ENCODE results near the gene RNF220.

The RNF220 gene

GRCh38 chr1:44437107-44437716 is 32.2 kb downstream of the RNF220 start:
- Mint-ChIP-seq H3K9me3 (no peaks in the 10 kb centered on the region), H3K27ac (no peak overlapping the region), H3K4me1 (ENCODE audit: low read depth) (no peaks in the 10 kb centered on the region), H3K36me3 (ENCODE audit: low read depth) (no peaks in the 10 kb centered on the region), H3K4me3 (no peak overlapping the region), H3K27me3 (ENCODE audit: low read depth) (peaks cover 20% of the 10 kb centered on the region)

GRCh38 chr1:44442791-44443190 is 37.7 kb downstream of the RNF220 start:
- Mint-ChIP-seq H3K9me3 (no peaks in the 10 kb centered on the region), H3K27me3 (ENCODE audit: low read depth) (peaks cover 34% of the 10 kb centered on the region), H3K27ac (no peak overlapping the region), H3K36me3 (ENCODE audit: low read depth) (no peaks in the 10 kb centered on the region), H3K4me1 (ENCODE audit: low read depth) (no peaks in the 10 kb centered on the region), H3K4me3 (no peak overlapping the region)

- Mint-ChIP-seq H3K27ac (no peak overlapping the region), H3K36me3 (ENCODE audit: low read depth) (no peaks in the 10 kb centered on the region), H3K4me3 (no peak overlapping the region), H3K4me1 (ENCODE audit: low read depth) (no peaks in the 10 kb centered on the region), H3K27me3 (ENCODE audit: low read depth) (peaks cover 21% of the 10 kb centered on the region), H3K9me3 (no peaks in the 10 kb centered on the region)
Observed at GRCh38 chr1:44447051-44447810, 42.2 kb downstream of the RNF220 start.

GRCh38 chr1:44453798-44454349 is 48.8 kb downstream of the RNF220 start:
- no peaks in the 10 kb centered on the region for H3K9me3 Mint-ChIP-seq
- no peak overlapping the region for H3K4me3 Mint-ChIP-seq
- H3K36me3 Mint-ChIP-seq (ENCODE audit: low read depth): no peaks in the 10 kb centered on the region
- H3K4me1 Mint-ChIP-seq (ENCODE audit: low read depth): no peaks in the 10 kb centered on the region
- peaks cover 48% of the 10 kb centered on the region for H3K27me3 Mint-ChIP-seq (ENCODE audit: low read depth)
- no peak overlapping the region for H3K27ac Mint-ChIP-seq

GRCh38 chr1:44454704-44455103 is 49.6 kb downstream of the RNF220 start:
- H3K36me3 Mint-ChIP-seq (ENCODE audit: low read depth): no peaks in the 10 kb centered on the region
- H3K27ac Mint-ChIP-seq: no peak overlapping the region
- no peaks in the 10 kb centered on the region for H3K4me1 Mint-ChIP-seq (ENCODE audit: low read depth)
- no peak overlapping the region for H3K4me3 Mint-ChIP-seq
- H3K27me3 Mint-ChIP-seq (ENCODE audit: low read depth): peaks cover 56% of the 10 kb centered on the region
- no peaks in the 10 kb centered on the region for H3K9me3 Mint-ChIP-seq

GRCh38 chr1:44460107-44460882 is 55.2 kb downstream of the RNF220 start:
- Mint-ChIP-seq H3K4me3 (no peak overlapping the region), H3K9me3 (no peaks in the 10 kb centered on the region), H3K36me3 (ENCODE audit: low read depth) (no peaks in the 10 kb centered on the region), H3K27ac (no peak overlapping the region), H3K27me3 (ENCODE audit: low read depth) (peaks cover 47% of the 10 kb centered on the region), H3K4me1 (ENCODE audit: low read depth) (no peaks in the 10 kb centered on the region)

GRCh38 chr1:44464361-44464760 is 59.3 kb downstream of the RNF220 start:
- Mint-ChIP-seq H3K4me1 (ENCODE audit: low read depth) (no peaks in the 10 kb centered on the region), H3K27me3 (ENCODE audit: low read depth) (peaks cover 22% of the 10 kb centered on the region), H3K36me3 (ENCODE audit: low read depth) (no peaks in the 10 kb centered on the region), H3K9me3 (no peaks in the 10 kb centered on the region), H3K4me3 (no peak overlapping the region), H3K27ac (no peak overlapping the region)

- no peaks in the 10 kb centered on the region for H3K36me3 Mint-ChIP-seq (ENCODE audit: low read depth)
- peaks cover 4% of the 10 kb centered on the region for H3K4me1 Mint-ChIP-seq (ENCODE audit: low read depth)
- no peak overlapping the region for H3K4me3 Mint-ChIP-seq
- peaks cover 18% of the 10 kb centered on the region for H3K27me3 Mint-ChIP-seq (ENCODE audit: low read depth)
- no peak overlapping the region for H3K27ac Mint-ChIP-seq
- no peaks in the 10 kb centered on the region for H3K9me3 Mint-ChIP-seq
Observed at GRCh38 chr1:44467566-44467965, 62.5 kb downstream of the RNF220 start.

- no peaks in the 10 kb centered on the region for H3K36me3 Mint-ChIP-seq (ENCODE audit: low read depth)
- H3K4me1 Mint-ChIP-seq (ENCODE audit: low read depth): peaks cover 10% of the 10 kb centered on the region
- no peaks in the 10 kb centered on the region for H3K9me3 Mint-ChIP-seq
- H3K27me3 Mint-ChIP-seq (ENCODE audit: low read depth): peaks cover 13% of the 10 kb centered on the region
- no peak overlapping the region for H3K4me3 Mint-ChIP-seq
- H3K27ac Mint-ChIP-seq: no peak overlapping the region
Observed at GRCh38 chr1:44471911-44472453, 66.9 kb downstream of the RNF220 start.

GRCh38 chr1:44472620-44473525 is 67.8 kb downstream of the RNF220 start:
- Mint-ChIP-seq H3K9me3 (no peaks in the 10 kb centered on the region), H3K27ac (no peak overlapping the region), H3K4me1 (ENCODE audit: low read depth) (peaks cover 10% of the 10 kb centered on the region), H3K4me3 (peak overlapping the region; percentile 16), H3K36me3 (ENCODE audit: low read depth) (no peaks in the 10 kb centered on the region), H3K27me3 (ENCODE audit: low read depth) (peaks cover 16% of the 10 kb centered on the region)

- Mint-ChIP-seq H3K27ac (no peak overlapping the region), H3K36me3 (ENCODE audit: low read depth) (no peaks in the 10 kb centered on the region), H3K27me3 (ENCODE audit: low read depth) (peaks cover 25% of the 10 kb centered on the region), H3K4me1 (ENCODE audit: low read depth) (peaks cover 10% of the 10 kb centered on the region), H3K9me3 (no peaks in the 10 kb centered on the region), H3K4me3 (no peak overlapping the region)
Observed at GRCh38 chr1:44476891-44477290, 71.8 kb downstream of the RNF220 start.

- peaks cover 36% of the 10 kb centered on the region for H3K27me3 Mint-ChIP-seq (ENCODE audit: low read depth)
- H3K36me3 Mint-ChIP-seq (ENCODE audit: low read depth): no peaks in the 10 kb centered on the region
- H3K4me3 Mint-ChIP-seq: no peak overlapping the region
- no peaks in the 10 kb centered on the region for H3K4me1 Mint-ChIP-seq (ENCODE audit: low read depth)
- no peak overlapping the region for H3K27ac Mint-ChIP-seq
- no peaks in the 10 kb centered on the region for H3K9me3 Mint-ChIP-seq
Observed at GRCh38 chr1:44481701-44482100, 76.6 kb downstream of the RNF220 start.

- Mint-ChIP-seq H3K4me1 (ENCODE audit: low read depth) (no peaks in the 10 kb centered on the region), H3K9me3 (no peaks in the 10 kb centered on the region), H3K36me3 (ENCODE audit: low read depth) (no peaks in the 10 kb centered on the region), H3K4me3 (no peak overlapping the region), H3K27me3 (ENCODE audit: low read depth) (peaks cover 33% of the 10 kb centered on the region), H3K27ac (no peak overlapping the region)
Observed at GRCh38 chr1:44483089-44483874, 78.2 kb downstream of the RNF220 start.

Data from T-helper 1 cell treated with Interleukin-12 subunit alpha and Interleukin-12 subunit beta and Interleukin-4 antibody, amounts not matched to agents 30 μg/mL and 1 μg/mL, for 36 hours (primary cell).